Smooth muscle cell (in vitro differentiated cells): Measurements from ENCODE around the gene SLC7A6OS. TPM values are rescaled to one million over a fixed set of nuclear protein-coding genes. Genes with fewer than 3 reads are reported as not detected.

Experiments used
- DNase-seq: peaks from one replicate; lab custom pipeline; 2025; ENCODE audit not compliant: unreplicated experiment; lab: John Stamatoyannopoulos, UW
- H2AFZ ChIP-seq: fragments of 200-600 bp; sonication (generic); 2 replicates; pipeline ENCODE4 v1.6.0; 2016; ENCODE audit warnings: antibody characterized with exemption, low read depth, mild to moderate bottlenecking
- H3F3A ChIP-seq: fragments of 200-600 bp; sonication (generic); 2 replicates; pipeline ENCODE4 v1.6.0; 2017; ENCODE audit warnings: antibody characterized with exemption, low read depth
- H3K27ac ChIP-seq: fragments of 200-600 bp; sonication (generic); 2 replicates; pipeline ENCODE4 v1.5.1; 2016; ENCODE audit warnings: low read depth, mild to moderate bottlenecking
- H3K27me3 ChIP-seq: fragments of 200-600 bp; sonication (generic); 2 replicates; pipeline ENCODE4 v1.6.1; 2016; ENCODE audit warnings: low read depth, mild to moderate bottlenecking
- H3K36me3 ChIP-seq: fragments of 200-600 bp; sonication (generic); 2 replicates; pipeline ENCODE4 v1.5.1; 2016; ENCODE audit warnings: low read depth
- H3K4me1 ChIP-seq: fragments of 200-600 bp; sonication (generic); 2 replicates; pipeline ENCODE4 v1.5.1; 2016; ENCODE audit warnings: low read depth
- H3K4me2 ChIP-seq: fragments of 200-600 bp; sonication (generic); 2 replicates; pipeline ENCODE4 v1.6.0; 2016; ENCODE audit warnings: mild to moderate bottlenecking
- H3K4me3 ChIP-seq: fragments of 200-600 bp; sonication (generic); 2 replicates; pipeline ENCODE4 v1.5.1; 2016; ENCODE audit warnings: mild to moderate bottlenecking
- H3K79me2 ChIP-seq: fragments of 200-600 bp; sonication (generic); 2 replicates; pipeline ENCODE4 v1.6.0; 2016; ENCODE audit warnings: low read depth, mild to moderate bottlenecking
- H3K9ac ChIP-seq: fragments of 200-600 bp; sonication (generic); 2 replicates; pipeline ENCODE4 v1.6.0; 2016; ENCODE audit warnings: low read depth
- H3K9me3 ChIP-seq: fragments of 200-600 bp; sonication (generic); replicated peaks from 2 replicates; pipeline ENCODE4 v1.5.1; 2016; ENCODE audit warnings: low read depth
- H4K20me1 ChIP-seq: fragments of 200-600 bp; sonication (generic); 2 replicates; pipeline ENCODE4 v1.6.0; 2016; ENCODE audit warnings: low read depth
- WGBS: methylation state at CpG from one replicate; pipeline ENCODE4 v1.1.7; 2016; ENCODE audit warnings: low lambda C conversion rate; 5-methylcytosine and 5-hydroxymethylcytosine counted together
- polyA plus RNA-seq: library from polyadenylated mRNA; unstranded; fragments of >200 nt; fragmentation: Nextera tagmentation; extraction: Ambion mirVana; gene quantifications from 2 replicates; pipeline ENCODE4 v1.2.1, GENCODE V29; 2016
- total RNA-seq: library from RNA; depleted of rRNA; stranded (reverse); fragments of >200 nt; gene quantifications from 2 replicates; pipeline ENCODE4 v1.2.3, GENCODE V29; 2014
- TF ChIP-seq, protein P1 (sequence below): fragments of 200-600 bp; sonication (generic); IDR thresholded peaks from 2 replicates; pipeline ENCODE4 v1.5.1; 2017; ENCODE audit warnings: borderline replicate concordance, mild to moderate bottlenecking, antibody characterized with exemption; ENCODE audit not compliant: insufficient read depth, poor library complexity, severe bottlenecking

Gene SLC7A6OS
- 8.3 and 9.6 TPM in 2 replicates for total RNA-seq
- polyA plus RNA-seq: 13.2 and 13.9 TPM in 2 replicates

DNA sequence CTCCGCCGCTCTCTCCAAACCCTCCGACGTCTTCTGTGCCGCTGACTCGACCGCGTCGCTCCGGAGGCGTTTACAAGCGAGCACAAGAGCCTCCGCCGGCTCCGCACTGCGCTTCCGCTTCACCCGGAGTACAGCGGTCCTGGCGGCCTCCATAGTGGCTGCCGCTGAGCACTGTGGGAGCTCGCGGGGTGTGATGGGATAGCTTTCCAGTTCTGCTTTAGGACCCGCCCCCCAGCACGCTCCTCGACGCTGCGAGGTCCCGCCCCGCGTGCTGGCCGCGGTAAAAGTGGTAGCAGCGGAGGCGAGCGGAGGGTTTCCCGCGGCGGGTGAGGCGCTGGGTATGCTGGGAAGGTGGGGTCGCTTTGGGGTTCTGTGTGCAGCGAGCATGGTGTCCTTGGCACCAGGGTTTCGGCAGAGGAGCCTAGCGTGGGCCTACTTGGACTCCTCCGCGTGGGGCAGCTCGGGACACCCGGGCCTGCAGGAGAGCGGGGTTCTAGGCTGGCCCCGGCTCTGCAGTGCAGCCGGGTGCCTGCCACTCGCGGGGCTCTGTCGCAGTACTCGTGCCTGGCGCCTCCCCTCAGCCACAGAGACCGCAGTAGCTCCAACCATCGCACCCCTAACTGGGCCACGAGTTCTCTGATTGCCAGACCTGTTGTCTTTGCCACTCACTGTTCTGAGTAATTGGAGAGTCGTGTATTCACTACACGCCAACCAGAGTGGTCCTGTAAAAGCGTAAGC lies at the start of gene SLC7A6OS, which contains the start of gene PRMT7:
SLC7A6OS (minus strand) TSS at position 173 of the 738 bp plus-strand sequence; CDS start at position 153, 20 bp downstream.
PRMT7 (plus strand) TSS at position 246 of the 738 bp plus-strand sequence. CDS start 4,961 bp downstream, outside the sequence.
- H3K4me1 ChIP-seq: peaks cover 14% of the 10 kb centered on the region
- H3K27me3 ChIP-seq: no peaks in the 10 kb centered on the region
- TF ChIP-seq, protein P1, sequence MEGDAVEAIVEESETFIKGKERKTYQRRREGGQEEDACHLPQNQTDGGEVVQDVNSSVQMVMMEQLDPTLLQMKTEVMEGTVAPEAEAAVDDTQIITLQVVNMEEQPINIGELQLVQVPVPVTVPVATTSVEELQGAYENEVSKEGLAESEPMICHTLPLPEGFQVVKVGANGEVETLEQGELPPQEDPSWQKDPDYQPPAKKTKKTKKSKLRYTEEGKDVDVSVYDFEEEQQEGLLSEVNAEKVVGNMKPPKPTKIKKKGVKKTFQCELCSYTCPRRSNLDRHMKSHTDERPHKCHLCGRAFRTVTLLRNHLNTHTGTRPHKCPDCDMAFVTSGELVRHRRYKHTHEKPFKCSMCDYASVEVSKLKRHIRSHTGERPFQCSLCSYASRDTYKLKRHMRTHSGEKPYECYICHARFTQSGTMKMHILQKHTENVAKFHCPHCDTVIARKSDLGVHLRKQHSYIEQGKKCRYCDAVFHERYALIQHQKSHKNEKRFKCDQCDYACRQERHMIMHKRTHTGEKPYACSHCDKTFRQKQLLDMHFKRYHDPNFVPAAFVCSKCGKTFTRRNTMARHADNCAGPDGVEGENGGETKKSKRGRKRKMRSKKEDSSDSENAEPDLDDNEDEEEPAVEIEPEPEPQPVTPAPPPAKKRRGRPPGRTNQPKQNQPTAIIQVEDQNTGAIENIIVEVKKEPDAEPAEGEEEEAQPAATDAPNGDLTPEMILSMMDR: no peak
- H2AFZ ChIP-seq: peak within 1 kb of the TSS; percentile 97
- peaks cover 76% of the 10 kb centered on the region for H3K79me2 ChIP-seq
- peak within 1 kb of the TSS; percentile 66 for H3K27ac ChIP-seq
- H4K20me1 ChIP-seq: peaks cover 2% of the 10 kb centered on the region
- H3F3A ChIP-seq: no peaks in the 10 kb centered on the region
- 1% methylated on average over 60 of the region's 62 CpGs for WGBS
- H3K9me3 ChIP-seq: no peaks in the 10 kb centered on the region
- peak within 1 kb of the TSS; percentile 80 for H3K4me3 ChIP-seq
- H3K4me2 ChIP-seq: peak within 1 kb of the TSS; percentile 90
- peak within 1 kb of the TSS; percentile 81 for H3K9ac ChIP-seq
- DNase-seq: peak; percentile 71
- H3K36me3 ChIP-seq: no peaks in the 10 kb centered on the region

DNA sequence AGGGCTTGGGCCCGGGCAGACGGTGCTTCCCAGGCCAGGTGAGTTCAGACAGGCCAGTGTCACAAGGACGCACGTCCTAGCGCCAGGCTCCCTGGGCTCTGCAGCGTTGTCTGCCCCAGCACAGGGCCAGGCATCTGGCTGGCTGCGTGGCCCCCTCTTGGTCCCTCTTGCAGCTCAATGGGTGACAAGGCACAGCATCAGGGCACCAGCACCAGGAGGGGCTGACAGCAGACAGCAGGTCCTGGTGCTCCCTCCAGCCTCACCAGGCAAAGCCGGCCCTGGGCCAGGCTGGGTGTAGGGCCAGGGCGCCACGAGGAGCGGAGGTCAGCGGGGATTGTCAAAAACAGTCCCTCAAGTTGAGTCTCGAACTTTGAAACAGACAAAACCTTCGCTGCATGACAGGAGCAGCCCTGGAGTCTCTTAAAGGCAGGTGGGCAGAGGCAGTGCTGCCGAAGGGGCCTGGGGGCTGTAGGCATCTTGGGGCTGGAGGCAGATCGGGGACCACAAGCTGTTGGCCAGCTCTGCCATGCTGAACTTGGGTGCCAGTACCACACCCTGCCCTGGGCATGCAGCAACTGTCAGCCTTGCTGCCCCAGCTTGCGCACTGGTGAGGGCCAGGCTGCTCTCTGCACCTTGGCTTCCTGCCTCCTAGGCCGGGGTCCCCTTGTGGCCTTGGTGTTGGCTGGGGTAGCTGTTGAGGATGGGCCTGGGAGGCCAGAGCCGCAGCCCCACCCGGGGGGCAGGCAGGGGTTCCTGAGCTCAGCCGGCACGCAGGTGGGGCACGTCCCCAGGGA lies 48.8 kb upstream of the SLC7A6OS start:
- no peak for DNase-seq
- Histone ChIP-seq H3K4me1 (no peaks in the 10 kb centered on the region), H3F3A (no peaks in the 10 kb centered on the region), H3K27ac (no peak overlapping the region), H3K79me2 (no peaks in the 10 kb centered on the region), H3K9ac (no peak overlapping the region), H2AFZ (no peak overlapping the region), H4K20me1 (no peaks in the 10 kb centered on the region), H3K4me2 (no peak overlapping the region), H3K36me3 (no peaks in the 10 kb centered on the region), H3K4me3 (no peak overlapping the region), H3K27me3 (no peaks in the 10 kb centered on the region), H3K9me3 (no peaks in the 10 kb centered on the region)
- TF ChIP-seq, protein P1: no peak
- 92% methylated on average over 23 of the region's 23 CpGs for WGBS

DNA sequence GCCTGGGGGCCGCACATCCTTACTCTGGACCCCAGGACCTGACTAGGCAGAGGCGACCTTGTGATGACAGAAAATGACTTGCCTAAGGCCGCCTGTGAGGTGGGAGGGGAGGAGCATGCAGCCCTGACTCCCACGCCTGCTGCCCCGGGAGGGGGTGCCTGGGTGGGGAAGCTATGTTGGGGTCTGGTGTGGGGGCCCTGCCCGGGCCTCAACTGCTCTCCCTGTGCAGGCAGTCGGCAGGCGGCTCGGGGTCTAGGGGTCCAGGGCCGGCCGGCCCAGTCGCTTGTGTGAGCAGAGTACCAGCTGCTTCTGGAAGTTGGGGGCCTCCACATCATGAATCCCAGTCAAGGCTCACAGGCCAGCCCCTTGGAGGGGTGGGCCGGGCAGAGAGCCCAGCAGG lies 48.2 kb upstream of the SLC7A6OS start:
- H3K27me3 ChIP-seq: no peaks in the 10 kb centered on the region
- TF ChIP-seq, protein P1: no peak
- H3K9me3 ChIP-seq: no peaks in the 10 kb centered on the region
- no peak for DNase-seq
- H3K4me2 ChIP-seq: no peak overlapping the region
- no peak overlapping the region for H3K9ac ChIP-seq
- H3K36me3 ChIP-seq: no peaks in the 10 kb centered on the region
- H2AFZ ChIP-seq: no peak overlapping the region
- no peak overlapping the region for H3K27ac ChIP-seq
- no peaks in the 10 kb centered on the region for H4K20me1 ChIP-seq
- H3K4me1 ChIP-seq: no peaks in the 10 kb centered on the region
- H3K4me3 ChIP-seq: no peak overlapping the region
- no peaks in the 10 kb centered on the region for H3F3A ChIP-seq
- 98% methylated on average over 7 of the region's 13 CpGs for WGBS
- H3K79me2 ChIP-seq: no peaks in the 10 kb centered on the region
